PC-3 (cell line): ENCODE measurements around the gene ATOH8.

ENCODE experiments used
- EZH2phosphoT487 ChIP-seq: fragments of 300-600 bp; sonication (generic); IDR thresholded peaks from 2 replicates; pipeline ENCODE4 v1.6.1; 2018; ENCODE audit warnings: mild to moderate bottlenecking, antibody characterized with exemption, low read length, borderline replicate concordance
- TF ChIP-seq, protein P1 (sequence below): fragments of 300-600 bp; sonication (generic); conservative IDR thresholded peaks from 2 replicates; pipeline ENCODE4 v1.5.1; 2017; ENCODE audit warnings: antibody characterized with exemption, low read depth, mild to moderate bottlenecking, low read length

DNA sequence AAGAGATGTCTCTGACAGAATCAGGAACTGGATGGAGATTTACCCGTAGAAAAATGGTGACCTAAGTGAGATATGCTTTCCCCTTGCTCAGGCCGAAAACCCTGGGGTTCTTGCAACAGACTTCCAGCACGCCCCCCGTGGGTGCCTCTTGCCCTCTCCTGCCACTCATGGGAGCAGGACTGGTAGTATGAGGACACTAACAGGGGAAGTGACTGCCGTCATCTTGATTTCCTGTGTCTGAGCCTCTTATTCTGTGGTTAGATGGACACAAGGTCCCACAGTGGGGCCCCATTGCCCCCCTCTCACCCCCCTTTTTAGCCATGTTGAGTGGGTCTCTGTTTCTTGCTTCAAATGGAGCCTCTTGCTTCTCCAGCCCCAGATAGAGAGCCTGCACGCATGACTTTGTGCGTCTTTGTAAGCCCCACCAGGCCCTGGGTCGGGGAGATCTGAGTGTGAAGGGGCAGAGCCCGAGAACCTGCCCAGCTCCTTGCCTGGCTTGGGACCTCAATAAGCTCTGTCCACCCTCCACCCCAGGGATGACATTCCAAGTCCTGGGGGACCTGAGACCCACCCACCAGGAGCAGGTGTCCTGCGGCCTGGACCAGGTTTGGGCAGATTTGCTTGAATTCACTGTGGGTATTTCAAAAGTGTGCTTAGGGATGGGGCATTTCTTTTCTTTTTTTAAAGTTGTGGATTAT lies 47.0 kb upstream of the ATOH8 start:
- no peak for TF ChIP-seq EZH2phosphoT487
- TF ChIP-seq, protein P1, sequence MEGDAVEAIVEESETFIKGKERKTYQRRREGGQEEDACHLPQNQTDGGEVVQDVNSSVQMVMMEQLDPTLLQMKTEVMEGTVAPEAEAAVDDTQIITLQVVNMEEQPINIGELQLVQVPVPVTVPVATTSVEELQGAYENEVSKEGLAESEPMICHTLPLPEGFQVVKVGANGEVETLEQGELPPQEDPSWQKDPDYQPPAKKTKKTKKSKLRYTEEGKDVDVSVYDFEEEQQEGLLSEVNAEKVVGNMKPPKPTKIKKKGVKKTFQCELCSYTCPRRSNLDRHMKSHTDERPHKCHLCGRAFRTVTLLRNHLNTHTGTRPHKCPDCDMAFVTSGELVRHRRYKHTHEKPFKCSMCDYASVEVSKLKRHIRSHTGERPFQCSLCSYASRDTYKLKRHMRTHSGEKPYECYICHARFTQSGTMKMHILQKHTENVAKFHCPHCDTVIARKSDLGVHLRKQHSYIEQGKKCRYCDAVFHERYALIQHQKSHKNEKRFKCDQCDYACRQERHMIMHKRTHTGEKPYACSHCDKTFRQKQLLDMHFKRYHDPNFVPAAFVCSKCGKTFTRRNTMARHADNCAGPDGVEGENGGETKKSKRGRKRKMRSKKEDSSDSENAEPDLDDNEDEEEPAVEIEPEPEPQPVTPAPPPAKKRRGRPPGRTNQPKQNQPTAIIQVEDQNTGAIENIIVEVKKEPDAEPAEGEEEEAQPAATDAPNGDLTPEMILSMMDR, result no peak
